Inflammatory macrophage treated with lipopolysaccharide for 1 hour (primary cell): ENCODE measurements around the gene CDC42EP5.
"Not testable (repeated sequence)": the region's sequence is repeated elsewhere in the genome, so short reads cannot be mapped to it uniquely, and the experiment has no call there.

Experiments used
- DNase-seq, 2 donors: peaks; one replicate each; pipeline ENCODE4 v3.0.0-alpha.2; 2020 to 2022

The CDC42EP5 gene, protein sequence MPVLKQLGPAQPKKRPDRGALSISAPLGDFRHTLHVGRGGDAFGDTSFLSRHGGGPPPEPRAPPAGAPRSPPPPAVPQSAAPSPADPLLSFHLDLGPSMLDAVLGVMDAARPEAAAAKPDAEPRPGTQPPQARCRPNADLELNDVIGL

DNA sequence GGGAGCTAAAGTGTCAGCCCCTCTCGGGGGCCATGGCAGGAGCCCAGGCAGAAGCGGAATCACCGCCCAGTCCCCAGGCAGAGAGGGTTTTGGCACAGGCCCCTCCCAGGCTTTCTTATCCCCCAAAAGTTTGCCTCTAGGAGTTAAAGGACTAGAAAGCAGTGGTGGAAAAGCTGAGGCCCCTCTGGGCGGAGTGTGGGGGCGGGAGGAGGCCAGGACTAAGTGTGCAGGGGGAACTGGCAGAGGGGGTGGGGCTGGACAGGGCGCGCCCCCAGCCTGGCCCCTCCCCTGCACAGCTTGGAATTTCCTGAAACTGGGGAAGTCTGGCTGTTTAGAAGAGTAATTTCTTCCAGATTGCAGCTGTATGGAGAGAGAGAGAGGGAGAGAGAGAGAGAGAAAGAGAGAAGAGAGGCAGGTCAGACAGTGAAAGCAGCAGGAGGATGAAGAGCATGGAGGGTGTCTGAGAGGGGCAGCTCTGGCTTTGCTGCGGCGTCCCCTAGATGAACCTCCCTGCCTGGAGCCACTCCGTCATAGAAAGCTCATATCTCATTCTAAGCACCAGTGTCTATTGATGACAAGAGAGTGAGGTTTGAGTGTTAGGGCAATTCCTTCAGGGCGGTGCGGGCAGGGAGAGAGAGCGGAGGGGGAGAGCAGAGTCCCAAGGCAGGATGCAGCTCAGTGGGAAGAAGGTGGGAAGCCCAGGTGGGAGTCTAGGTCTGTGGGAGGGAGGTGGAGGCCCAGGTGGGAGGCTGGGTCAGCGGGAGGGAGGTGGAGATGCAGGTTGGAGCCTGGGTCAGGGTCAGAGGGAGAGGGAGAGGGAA is at the start of gene CDC42EP5:
CDC42EP5 (minus strand) TSS at position 226 of the 821 bp plus-strand sequence. CDS start 7,749 bp downstream, outside the sequence.
- peak; percentile 82 to 86 for DNase-seq

DNA sequence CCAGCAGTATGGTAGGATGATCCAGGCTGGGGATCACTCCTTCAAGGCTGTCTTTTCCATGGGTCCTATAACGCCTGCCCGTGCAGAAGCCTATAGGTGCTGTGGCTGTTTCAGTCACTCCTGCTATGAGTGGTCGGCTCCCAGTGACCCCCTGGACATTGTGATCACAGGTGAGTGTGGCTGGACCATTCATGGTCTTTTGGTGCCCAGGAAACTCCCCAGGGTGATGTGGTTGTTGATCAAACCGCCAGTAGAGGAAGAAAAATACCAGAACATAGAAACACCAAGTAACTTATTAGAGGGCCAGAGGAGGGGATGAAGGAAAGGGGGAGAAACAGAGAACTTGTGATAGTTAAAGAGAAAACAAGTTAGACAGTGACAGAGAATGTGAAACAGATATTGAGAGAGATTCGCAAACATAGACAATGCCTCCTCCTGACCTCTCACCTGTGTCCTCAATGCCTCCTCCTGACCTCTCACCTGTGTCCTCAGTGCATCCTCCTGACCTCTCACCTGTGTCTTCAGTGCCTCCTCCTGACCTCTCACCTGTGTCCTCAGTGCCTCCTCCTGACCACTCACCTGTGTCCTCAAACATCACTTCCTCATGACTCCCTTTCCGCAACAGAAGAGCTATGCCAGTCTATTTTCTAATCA is 48.9 kb upstream of the CDC42EP5 start:
- no peak for DNase-seq

DNA sequence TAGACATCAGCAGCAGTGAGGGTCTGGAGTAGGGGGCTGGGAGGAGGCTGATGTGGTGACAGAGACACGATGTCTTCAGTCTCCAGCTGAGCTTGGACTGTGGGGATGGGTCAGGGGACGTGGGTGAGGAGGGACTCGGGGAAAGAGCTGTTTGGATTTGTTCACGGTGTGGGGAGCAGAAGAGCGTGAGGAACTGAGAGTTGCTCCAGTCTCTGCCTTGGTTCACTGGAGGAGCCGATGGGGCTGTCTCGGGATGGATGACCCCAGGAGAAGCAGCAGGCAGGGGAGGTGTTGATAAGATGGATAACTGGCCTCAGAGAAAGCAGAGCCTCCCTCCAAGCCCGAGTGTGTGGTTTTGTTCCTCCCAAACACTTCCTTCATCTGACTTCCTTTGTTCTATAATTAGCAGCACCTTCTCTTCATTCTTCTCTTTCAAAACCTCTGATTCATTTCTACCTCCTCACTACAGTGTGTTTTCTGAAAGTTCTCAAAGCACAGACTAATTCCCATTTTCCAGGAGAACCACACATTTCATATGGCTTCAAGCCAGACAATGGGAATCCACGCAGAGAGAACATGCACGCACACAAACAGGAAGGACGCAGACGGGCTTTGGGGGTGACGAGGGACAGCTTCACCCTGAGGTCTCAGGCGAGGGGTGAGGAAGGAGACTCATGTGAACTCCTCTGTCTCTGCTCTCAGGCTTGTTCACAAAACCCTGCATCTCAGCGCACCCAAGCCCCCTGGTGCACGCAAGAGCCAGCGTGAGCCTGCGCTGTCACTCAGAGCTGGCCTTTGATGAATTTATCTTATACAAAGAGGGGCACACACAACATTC is 48.1 kb upstream of the CDC42EP5 start:
- DNase-seq: peak in 1 of 2 donors; percentile 5

DNA sequence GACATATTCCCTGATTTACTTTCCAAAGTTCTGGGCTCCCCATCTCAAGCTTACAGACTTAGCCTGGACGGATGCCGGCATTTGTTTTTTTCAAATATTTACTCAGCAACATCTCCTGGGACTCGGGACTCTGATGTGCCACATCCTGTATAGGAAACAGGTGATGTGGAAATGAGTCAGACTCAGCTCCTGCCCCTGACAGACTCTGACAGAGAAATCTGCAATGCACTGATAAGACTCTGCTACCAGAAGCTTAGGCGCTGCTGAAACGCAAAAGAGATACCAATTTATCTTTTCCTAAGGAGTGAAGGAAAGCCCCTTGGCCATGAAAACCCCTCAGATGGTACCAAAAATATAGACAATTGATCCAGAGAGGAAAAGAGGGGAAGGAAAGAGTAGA is 45.7 kb upstream of the CDC42EP5 start:
- no peak for DNase-seq

DNA sequence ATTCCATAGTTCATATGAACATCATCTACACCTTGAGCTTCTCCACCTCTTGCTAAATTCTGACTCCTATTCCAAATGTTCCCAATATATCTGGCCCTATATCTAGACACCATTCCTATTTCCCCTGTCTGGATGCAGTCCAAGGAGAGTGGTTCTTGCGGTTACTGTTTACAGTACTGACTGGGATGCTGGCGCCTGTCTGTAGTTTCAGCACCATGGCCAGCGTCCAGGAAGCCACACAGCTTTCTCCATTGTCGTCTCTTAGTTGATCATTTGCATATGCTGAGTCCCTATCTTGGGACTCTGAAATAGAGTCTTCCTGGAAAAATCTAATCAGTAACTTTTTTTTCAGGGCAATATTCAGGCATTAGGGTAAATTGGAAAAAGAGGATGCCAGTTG is 44.4 kb upstream of the CDC42EP5 start:
- peak; percentile 55 to 79 for DNase-seq

DNA sequence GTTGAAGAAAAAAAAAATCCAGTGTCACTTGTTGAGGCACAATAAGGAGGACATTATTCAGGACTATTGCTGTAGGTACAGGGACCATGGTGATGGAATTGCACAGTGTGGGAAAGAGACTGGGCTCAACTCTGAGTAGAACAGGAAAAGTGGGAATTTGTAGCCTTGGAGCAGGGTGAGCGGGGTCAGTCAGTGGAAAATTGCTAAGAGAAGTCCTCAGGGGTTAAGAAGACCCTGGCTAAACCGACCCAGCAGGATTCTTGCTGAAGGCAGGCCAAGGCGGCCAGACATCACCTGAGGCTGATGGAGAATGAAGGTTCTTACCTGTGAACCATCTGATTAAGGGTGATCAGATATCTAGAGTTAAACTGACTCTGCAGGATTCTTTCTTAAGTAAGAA is 42.1 kb upstream of the CDC42EP5 start:
- DNase-seq: no peak

DNA sequence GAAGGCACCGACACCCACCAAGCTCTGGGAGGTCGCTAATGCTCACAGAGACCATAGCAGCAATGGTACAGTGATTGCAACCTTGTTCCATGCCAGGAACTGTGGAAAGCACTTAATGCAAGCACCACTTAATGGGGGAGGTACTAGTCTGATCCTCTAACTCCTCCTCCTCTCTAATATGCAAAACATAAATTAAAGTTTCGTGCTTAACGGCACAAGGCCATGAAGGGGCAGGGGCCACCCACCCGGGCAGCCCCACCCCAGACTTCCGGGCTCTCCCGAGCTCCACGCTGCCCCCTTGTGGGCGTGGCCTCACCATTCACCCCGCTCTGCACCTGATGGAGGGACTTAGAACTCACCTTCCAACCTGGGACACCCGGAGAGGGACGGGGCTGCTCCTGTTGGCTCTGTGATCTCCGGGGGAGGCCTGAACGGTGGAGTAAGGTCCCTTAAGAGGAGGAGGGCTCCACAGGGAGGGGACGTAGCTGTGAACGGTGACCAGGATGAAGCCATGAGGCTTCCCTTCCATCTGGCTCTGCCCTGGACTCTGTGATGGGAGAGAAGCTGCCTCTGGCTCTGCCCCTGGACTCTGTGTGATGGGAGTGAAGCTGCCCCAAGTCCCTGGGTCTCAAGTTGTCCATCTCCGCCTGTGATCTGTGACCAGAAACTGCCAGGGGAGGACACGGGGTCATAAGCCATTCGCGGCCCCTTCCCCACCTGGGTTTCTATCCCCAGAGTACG is 36.3 kb upstream of the CDC42EP5 start:
- DNase-seq: not testable (repeated sequence)

DNA sequence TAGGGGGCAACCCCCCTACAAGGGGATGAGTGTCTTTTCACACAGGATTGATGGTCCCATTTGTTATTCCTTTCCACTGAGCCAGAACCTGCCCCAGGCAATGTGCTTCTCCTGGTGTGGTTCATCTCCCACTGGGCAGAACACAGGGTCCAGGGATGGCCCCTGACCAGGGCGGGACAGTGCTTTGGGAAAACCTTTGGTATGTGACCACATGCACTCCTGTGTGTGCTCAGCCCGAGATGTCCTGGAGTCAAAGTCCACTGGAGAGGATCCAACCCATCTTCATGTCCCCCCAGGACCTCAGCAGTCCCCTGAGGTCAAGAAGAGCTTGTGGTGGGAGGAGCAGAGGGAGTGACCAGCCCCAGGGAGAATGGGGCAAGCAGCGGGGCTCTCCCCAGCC is 35.4 kb upstream of the CDC42EP5 start:
- DNase-seq: not testable (repeated sequence)

DNA sequence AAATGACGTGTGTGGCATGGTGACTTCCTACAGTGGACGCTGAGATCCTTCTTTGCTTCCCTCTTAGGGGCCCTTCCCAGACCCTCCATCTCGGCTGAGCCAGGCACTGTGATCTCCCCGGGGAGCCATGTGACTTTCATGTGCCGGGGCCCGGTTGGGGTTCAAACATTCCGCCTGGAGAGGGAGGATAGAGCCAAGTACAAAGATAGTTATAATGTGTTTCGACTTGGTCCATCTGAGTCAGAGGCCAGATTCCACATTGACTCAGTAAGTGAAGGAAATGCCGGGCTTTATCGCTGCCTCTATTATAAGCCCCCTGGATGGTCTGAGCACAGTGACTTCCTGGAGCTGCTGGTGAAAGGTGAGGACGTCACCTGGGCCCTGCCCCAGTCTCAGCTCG is 34.7 kb upstream of the CDC42EP5 start:
- no peak for DNase-seq

DNA sequence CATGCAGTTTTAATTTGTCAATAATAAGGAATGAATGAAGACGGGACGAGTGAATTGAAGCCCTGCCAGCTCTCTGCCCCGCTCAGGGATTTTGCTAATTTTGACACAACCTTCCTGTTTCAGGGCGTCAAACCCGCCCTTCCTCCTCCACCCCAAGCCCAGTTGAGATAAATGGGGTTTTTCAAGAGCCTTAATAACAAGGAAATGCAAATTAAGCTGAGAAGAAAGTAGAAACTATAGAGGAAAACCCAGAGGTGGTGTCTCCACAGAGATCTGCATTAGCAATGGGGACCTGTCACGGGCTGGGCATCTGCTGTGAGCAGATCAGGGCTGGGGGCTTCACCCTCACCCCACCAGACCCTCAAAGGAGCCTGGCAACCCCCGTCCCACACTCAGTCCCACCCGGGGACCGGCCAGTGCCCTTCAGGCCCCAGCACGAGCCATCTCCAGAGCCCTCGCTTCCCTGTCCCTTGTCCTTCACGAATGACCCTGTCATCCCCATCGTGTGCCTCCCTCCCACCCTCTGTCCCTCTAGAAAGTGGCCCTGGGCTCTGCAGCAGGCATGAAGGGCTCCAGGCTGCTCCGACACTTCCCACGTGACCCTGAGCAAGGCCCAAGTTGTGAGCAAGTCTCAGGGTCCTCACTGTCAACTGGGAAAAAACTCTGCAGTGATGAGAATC is 34.1 kb upstream of the CDC42EP5 start:
- not testable (repeated sequence) for DNase-seq

DNA sequence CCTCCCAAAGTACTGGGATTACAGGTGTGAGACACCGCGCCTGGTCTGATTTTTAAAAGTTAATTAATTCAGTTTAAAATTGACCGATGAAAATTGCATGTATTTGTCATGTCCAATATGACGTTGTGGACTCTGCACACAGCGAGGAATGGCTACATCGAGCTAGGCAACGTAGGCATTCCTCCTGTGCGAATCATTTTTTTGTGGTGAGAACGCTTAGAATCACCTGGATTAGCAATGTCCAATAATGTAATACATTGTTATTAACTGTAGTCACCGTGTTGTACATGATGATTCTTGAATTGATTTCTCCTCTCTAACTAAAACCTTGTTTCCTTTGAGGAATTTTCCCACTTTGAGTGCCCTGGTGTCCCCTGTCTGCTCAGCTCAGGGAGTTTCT is 33.0 kb upstream of the CDC42EP5 start:
- DNase-seq: no peak

DNA sequence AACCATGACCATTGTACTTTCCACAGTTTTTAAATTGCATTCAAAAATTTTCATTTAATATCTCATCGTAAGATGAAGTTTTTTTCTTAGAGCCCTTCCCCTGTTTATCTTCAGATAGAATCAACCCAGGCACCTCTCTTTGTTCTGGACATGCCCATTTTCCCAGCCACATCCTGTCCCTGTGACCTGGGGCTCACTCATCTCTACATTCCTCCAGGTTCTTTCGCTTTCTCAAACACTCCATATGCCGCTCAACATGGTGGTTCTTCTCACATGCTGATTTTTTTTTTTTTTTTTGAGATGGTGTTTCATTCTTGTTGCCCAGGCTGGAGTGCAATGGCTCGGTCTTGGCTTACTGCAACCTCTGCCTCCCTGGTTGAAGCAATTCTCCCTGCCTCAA is 32.4 kb upstream of the CDC42EP5 start:
- DNase-seq: not testable (repeated sequence)

DNA sequence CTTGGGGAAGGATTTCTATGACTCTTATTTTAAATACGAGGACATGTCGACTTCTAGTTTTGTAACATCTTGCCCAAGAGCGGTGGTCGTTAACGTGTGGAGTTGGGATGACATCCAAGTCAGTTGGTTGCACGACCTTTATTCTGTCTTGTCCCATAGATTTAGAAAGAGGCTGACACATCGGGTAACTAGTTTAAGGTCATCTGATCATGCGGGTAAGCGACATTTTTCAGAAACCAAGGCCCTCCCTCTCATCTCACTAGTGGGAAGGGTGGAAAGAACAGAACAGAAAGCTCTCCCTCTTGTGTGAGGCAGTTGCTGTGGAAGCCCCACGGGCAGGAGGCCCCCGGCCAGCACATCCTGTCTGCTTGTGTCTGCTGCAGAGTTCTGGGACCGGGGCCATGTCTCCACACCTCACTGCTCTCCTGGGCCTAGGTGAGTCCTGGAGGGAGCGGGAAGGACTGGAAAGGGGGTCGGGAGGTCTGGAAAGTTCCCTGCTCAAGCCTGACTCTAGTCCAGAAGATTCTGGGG is 29.5 kb upstream of the CDC42EP5 start, which contains the start of gene LAIR2:
LAIR2 (plus strand) TSS at position 314 of the 531 bp plus-strand sequence; CDS start at position 402, 88 bp downstream.
- DNase-seq: no peak

DNA sequence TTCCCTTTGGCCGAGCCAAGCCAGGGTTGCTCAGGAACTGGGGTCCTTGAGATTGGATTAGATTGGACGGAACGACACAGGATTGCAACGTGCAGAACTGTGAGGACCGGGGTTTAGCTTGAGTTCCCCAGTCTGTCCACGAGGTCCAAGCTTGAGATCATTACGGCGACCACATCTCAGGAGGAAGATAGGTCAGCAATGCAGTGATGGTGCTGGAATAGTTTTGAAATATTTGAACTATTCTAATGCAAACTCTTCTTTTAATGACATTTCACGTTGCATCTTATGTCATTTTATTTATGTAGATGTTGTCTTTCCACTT is 25.3 kb upstream of the CDC42EP5 start:
- peak in 1 of 2 donors; percentile 26 for DNase-seq

DNA sequence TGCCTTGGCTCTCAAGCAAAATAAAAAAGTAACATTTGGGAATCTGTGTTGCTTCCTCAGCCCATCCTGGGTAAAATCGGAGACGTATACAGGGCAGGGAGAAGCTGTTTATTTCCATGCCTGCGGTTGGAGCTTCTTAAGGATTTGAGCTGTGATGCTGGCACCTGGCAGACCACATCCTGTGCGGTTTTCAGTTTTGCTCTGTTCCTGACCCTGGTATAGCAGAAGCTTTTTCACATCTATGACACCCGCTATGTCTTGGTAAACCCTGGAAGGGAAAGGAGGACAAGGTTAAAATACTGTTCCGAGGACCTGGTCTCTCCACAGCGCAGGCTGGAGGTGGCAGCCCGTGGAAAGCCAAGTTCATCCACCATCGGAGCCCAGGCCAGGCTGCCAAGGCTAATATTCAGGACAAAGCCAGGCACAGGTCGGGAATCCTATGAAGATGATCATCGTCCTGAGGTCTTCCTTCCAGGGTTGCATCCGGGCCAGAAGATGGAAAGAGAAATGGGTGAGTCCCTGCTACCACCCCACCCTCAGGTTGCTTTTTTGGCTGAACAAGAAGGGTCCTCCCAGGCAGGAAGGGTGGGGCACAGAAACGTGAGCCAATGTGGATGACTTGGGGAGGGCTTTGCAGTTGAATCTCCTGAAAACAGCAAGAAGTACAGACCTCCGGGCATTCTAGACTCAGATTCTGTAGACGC is 24.8 kb upstream of the CDC42EP5 start:
- DNase-seq: not testable (repeated sequence)

DNA sequence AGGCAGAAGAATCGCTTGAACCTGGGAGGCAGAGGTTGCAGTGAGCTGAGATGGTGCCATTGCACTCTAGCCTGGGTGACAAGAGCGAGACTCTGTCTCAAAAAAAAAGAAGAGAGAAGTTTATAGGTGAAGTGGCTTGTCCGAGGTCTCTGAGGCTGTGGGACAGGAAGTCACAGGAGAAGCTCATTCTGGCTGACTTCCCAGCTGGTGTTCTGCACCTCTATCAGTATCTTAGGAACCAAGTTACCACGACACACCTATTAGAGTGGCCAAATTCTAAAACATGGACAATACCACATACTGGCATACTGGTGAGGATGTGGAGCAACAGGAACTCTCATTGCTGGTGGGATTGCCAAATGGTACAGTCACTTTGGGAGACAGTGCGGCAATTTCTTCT is 22.2 kb upstream of the CDC42EP5 start:
- not testable (repeated sequence) for DNase-seq

DNA sequence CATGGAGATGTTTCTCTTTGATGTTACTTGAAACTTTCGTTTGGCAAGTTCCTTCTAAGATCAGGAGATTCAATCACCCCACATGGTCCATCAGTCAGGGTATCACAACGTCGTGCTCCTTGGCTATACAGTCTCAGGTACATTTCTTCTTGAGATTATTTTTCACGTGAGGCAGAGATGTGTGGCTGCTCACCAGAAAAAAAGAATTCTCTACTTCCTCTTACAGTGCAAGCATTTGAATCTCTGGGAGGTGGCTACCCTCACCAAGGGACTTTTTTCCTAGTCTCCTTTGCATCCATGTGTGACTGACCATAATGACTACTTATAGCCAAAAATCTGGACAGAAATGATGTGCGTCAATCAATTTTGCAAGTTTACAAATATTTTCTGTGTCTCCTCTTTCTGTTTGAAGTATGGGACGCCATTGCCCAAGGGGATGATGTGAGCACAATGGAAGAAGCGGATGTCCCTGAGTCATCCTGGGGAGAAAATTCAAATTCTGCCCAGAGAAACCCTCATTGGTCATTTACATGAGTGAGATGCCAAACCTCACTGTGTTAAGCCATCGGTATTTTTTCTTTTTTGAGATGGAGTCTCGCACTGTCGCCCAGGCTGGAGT is 21.0 kb upstream of the CDC42EP5 start:
- no peak for DNase-seq

DNA sequence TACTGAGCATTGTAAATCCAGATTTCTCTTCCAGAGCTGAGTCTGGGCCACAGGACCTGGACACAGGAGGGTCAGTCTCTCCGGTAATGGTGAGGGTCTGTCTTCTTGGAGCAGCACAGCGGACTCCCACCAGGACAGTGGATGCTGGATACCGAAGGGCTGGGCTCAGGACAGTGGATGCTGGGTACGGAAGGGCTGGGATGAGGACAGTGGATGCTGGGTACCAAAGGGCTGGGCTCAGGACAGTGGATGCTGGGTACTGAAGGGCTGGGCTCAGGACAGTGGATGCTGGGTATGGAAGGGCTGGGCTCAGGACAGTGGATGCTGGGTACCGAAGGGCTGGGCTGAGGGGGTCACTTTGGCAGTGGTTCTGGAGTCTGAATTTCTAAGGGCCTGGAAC is 20.0 kb upstream of the CDC42EP5 start:
- not testable (repeated sequence) for DNase-seq

DNA sequence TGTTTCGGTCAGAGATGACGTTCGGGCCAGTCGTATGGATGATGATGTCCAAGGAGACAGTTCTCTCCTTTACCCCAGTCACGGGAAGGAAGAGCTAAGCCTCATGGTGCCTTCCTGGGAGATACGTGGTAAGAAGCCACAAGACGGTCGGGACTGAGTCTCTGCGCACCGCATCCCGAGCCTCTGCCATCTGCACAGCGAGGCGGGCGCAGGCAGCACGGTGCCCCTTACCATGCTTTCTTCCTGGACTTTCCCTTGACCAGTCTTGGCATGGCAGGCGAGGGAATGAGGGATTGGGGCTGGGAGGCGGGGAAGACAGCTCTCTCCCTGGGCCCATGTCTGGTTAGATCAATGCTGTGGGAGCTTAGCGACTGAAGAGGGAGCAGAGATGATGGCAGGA is 19.5 kb upstream of the CDC42EP5 start:
- DNase-seq: no peak

DNA sequence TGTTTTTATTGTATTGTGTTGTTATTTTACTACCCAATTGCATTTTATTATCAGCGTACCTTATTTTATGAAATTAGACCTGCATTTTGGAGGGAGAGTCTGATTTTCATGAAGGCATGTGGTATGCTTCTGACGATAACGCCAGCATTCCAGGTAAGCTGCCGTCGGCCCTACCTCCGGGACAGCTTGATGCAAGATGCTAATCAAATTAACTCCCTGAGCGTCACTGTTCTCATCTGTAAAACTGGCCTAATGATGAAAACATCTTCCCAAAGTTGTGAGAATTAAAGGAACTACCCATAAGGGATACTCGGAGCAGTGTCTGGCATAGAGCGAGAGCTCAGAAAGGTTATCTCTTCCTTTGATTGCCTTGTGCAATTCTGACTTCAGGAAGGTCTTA is 16.7 kb upstream of the CDC42EP5 start:
- DNase-seq: no peak
